ENCODE measurements around the gene AUTS2. TPM values are rescaled to one million over a fixed set of nuclear protein-coding genes. Genes with fewer than 3 reads are reported as not detected.

Gene AUTS2
- polyA plus RNA-seq, 3 donors, result 0.08 to 0.35 TPM; not detected in 1

- Mint-ChIP-seq H3K4me3 (no peak overlapping the region), H3K36me3 (no peaks in the 10 kb centered on the region), H3K27ac (no peak overlapping the region), H3K9me3 (no peaks in the 10 kb centered on the region), H3K4me1 (peaks cover 4% of the 10 kb centered on the region), H3K27me3 (ENCODE audit: low read depth in 3 of 3) (peaks cover 0 to 1% (median 0%) of the 10 kb centered on the region in 3 donors)
- intact Hi-C loops (cut with micrococcal nuclease), result no loop called here
- no peaks in the 10 kb centered on the region for H4K20me1 ChIP-seq (ENCODE audit: insufficient read depth, low read length)
- no peak overlapping the region for H3K4me2 ChIP-seq (replicated peaks; ENCODE audit: extremely low read depth, low read length, poor library complexity, severe bottlenecking)
- no peak overlapping the region for H3K27ac ChIP-seq (ENCODE audit: low read depth in 1 of 2, low read length in 2 of 2)
- H2AFZ ChIP-seq (ENCODE audit: insufficient read depth, low read depth, low read length, poor library complexity, severe bottlenecking), result no peak overlapping the region
- no peaks in the 10 kb centered on the region for H3K9me3 ChIP-seq (replicated peaks in 1 of 2; ENCODE audit: control insufficient read depth in 1 of 2, insufficient read depth in 1 of 2, low read length in 2 of 2)
- no peaks in the 10 kb centered on the region for H3K36me3 ChIP-seq (replicated peaks in 1 of 2; ENCODE audit: control insufficient read depth in 1 of 2, insufficient read depth in 2 of 2, low read length in 2 of 2)
- DNase-seq, result no peak
- 100% methylated on average over 1 of the region's 5 CpGs for WGBS (ENCODE audit: insufficient coverage)
- H3K79me2 ChIP-seq (ENCODE audit: insufficient read depth, low read length), result no peaks in the 10 kb centered on the region
- no peak for TF ChIP-seq CTCF (IDR thresholded peaks at IDR 0.05)
- H3K27me3 ChIP-seq (ENCODE audit: control insufficient read depth in 2 of 2, insufficient read depth in 2 of 2, low read length in 2 of 2), result no peaks in the 10 kb centered on the region
- no peak overlapping the region for H3K9ac ChIP-seq (ENCODE audit: insufficient read depth, low read length, poor library complexity, severe bottlenecking)
- no peak overlapping the region for H3K4me3 ChIP-seq (replicated peaks in 1 of 3; ENCODE audit: low read depth in 2 of 3, low read length in 3 of 3)
- no peaks in the 10 kb centered on the region for H3K4me1 ChIP-seq (ENCODE audit: control insufficient read depth in 1 of 2, insufficient read depth in 2 of 2, low read length in 2 of 2)
These were observed 112.6 kb downstream of the AUTS2 start for GRCh38 chr7:69710768-69711438.

GRCh38 chr7:69714886-69715576 is 116.8 kb downstream of the AUTS2 start:
- Histone ChIP-seq H3K36me3 (replicated peaks in 1 of 2; ENCODE audit: control insufficient read depth in 1 of 2, insufficient read depth in 2 of 2, low read length in 2 of 2) (no peaks in the 10 kb centered on the region), H3K9me3 (replicated peaks in 1 of 2; ENCODE audit: control insufficient read depth in 1 of 2, insufficient read depth in 1 of 2, low read length in 2 of 2) (no peaks in the 10 kb centered on the region), H2AFZ (ENCODE audit: insufficient read depth, low read depth, low read length, poor library complexity, severe bottlenecking) (no peak overlapping the region), H3K9ac (ENCODE audit: insufficient read depth, low read length, poor library complexity, severe bottlenecking) (no peak overlapping the region), H3K27ac (ENCODE audit: low read depth in 1 of 2, low read length in 2 of 2) (no peak overlapping the region), H3K79me2 (ENCODE audit: insufficient read depth, low read length) (no peaks in the 10 kb centered on the region), H3K27me3 (ENCODE audit: control insufficient read depth in 2 of 2, insufficient read depth in 2 of 2, low read length in 2 of 2) (no peaks in the 10 kb centered on the region), H4K20me1 (ENCODE audit: insufficient read depth, low read length) (no peaks in the 10 kb centered on the region), H3K4me1 (ENCODE audit: control insufficient read depth in 1 of 2, insufficient read depth in 2 of 2, low read length in 2 of 2) (no peaks in the 10 kb centered on the region), H3K4me3 (replicated peaks in 1 of 3; ENCODE audit: low read depth in 2 of 3, low read length in 3 of 3) (no peak overlapping the region), H3K4me2 (replicated peaks; ENCODE audit: extremely low read depth, low read length, poor library complexity, severe bottlenecking) (no peak overlapping the region)
- H3K27me3 Mint-ChIP-seq (ENCODE audit: low read depth in 3 of 3), result no peaks in the 10 kb centered on the region
- H3K4me3 Mint-ChIP-seq, result no peak overlapping the region
- no peak for TF ChIP-seq CTCF (IDR thresholded peaks at IDR 0.05)
- H3K27ac Mint-ChIP-seq, result no peak overlapping the region
- intact Hi-C loops (cut with micrococcal nuclease), result no loop called here
- H3K9me3 Mint-ChIP-seq, result no peaks in the 10 kb centered on the region
- no peaks in the 10 kb centered on the region for H3K36me3 Mint-ChIP-seq
- no peak for DNase-seq
- WGBS (ENCODE audit: insufficient coverage), result 86% methylated on average over 1 of the region's 2 CpGs
- no peaks in the 10 kb centered on the region for H3K4me1 Mint-ChIP-seq

Data from CD14-positive monocyte (primary cell).